WTC11 (cell line): ENCODE data around the gene HOXC4. TPM values are rescaled to one million over a fixed set of nuclear protein-coding genes. Genes with fewer than 3 reads are reported as not detected.

ENCODE experiments used
- ATAC-seq: fragments of 200-7000 bp; cut with Tn5 transposase; 2 replicates; pipeline ENCODE4 v1.10.0; 2021; ENCODE audit warnings: mild to moderate bottlenecking, moderate library complexity
- CTCF ChIA-PET: fragments of 300-600 bp; sonication (Branson Sonifier 250); formaldehyde crosslinking; loops from one replicate; lab custom pipeline; 2021; ENCODE audit warnings: antibody characterized with exemption; lab: Charles Lee
- POLR2A ChIA-PET: fragments of 350-600 bp; sonication (Branson Sonifier 250); formaldehyde crosslinking; loops from one replicate; lab custom pipeline; 2021; ENCODE audit warnings: antibody characterized with exemption; lab: Charles Lee
- DNase-seq: peaks from one replicate; pipeline ENCODE4 v3.0.0; 2021; ENCODE audit warnings: low spot score
- H3K27ac Mint-ChIP-seq: 2 replicates; pipeline ENCODE4 v1.8.0; 2021; ENCODE audit warnings: mixed read lengths
- H3K27me3 Mint-ChIP-seq: 2 replicates; pipeline ENCODE4 v1.8.0; 2021; ENCODE audit warnings: low read depth, mild to moderate bottlenecking, moderate library complexity, mixed read lengths
- H3K36me3 Mint-ChIP-seq: 2 replicates; pipeline ENCODE4 v1.8.0; 2021; ENCODE audit warnings: mixed read lengths
- H3K4me1 Mint-ChIP-seq: 2 replicates; pipeline ENCODE4 v1.8.0; 2022; ENCODE audit warnings: mixed read lengths
- H3K4me3 Mint-ChIP-seq: 2 replicates; pipeline ENCODE4 v1.8.0; 2021; ENCODE audit warnings: mild to moderate bottlenecking, moderate library complexity, mixed read lengths
- H3K9me3 Mint-ChIP-seq: 2 replicates; pipeline ENCODE4 v1.8.0; 2021; ENCODE audit warnings: mixed read lengths
- ATF1 ChIP-seq: sonication (generic); formaldehyde crosslinking; IDR thresholded peaks from 2 replicates; pipeline ENCODE4 v1.8.1; 2023; ENCODE audit warnings: mild to moderate bottlenecking, moderate library complexity, missing genetic modification reagents
- FOXJ3 ChIP-seq: sonication (generic); formaldehyde crosslinking; IDR thresholded peaks from 2 replicates; pipeline ENCODE4 v1.9.0; 2021; ENCODE audit warnings: missing genetic modification reagents, mild to moderate bottlenecking, borderline replicate concordance
- FOXK1 ChIP-seq: sonication (generic); formaldehyde crosslinking; IDR thresholded peaks from 2 replicates; pipeline ENCODE4 v1.8.0; 2022; ENCODE audit warnings: mild to moderate bottlenecking, moderate library complexity, missing genetic modification reagents
- GABPB1 ChIP-seq: sonication (generic); formaldehyde crosslinking; IDR thresholded peaks from 2 replicates; pipeline ENCODE4 v1.8.1; 2023; ENCODE audit warnings: mild to moderate bottlenecking, missing genetic modification reagents
- GRHL2 ChIP-seq: fragments of 250-450 bp; sonication (Bioruptor Pico); IDR thresholded peaks from 2 replicates; pipeline ENCODE4 v1.8.0; 2022; ENCODE audit warnings: mild to moderate bottlenecking, moderate library complexity; ENCODE audit not compliant: insufficient replicate concordance, severe bottlenecking
- MXD4 ChIP-seq: fragments of 250-450 bp; sonication (Bioruptor Pico); IDR thresholded peaks from 2 replicates; pipeline ENCODE4 v1.8.0; 2021; ENCODE audit warnings: mild to moderate bottlenecking, moderate library complexity, borderline replicate concordance
- MYBL2 ChIP-seq: sonication (generic); formaldehyde crosslinking; IDR thresholded peaks from 2 replicates; pipeline ENCODE4 v1.8.1; 2023; ENCODE audit warnings: mild to moderate bottlenecking, moderate library complexity, missing genetic modification reagents
- NFATC4 ChIP-seq: fragments of 250-450 bp; sonication (Bioruptor Pico); IDR thresholded peaks from 2 replicates; pipeline ENCODE4 v1.9.0; 2021; ENCODE audit warnings: mild to moderate bottlenecking
- NFE2L1 ChIP-seq: sonication (generic); formaldehyde crosslinking; IDR thresholded peaks from 2 replicates; pipeline ENCODE4 v1.8.1; 2023; ENCODE audit warnings: missing genetic modification reagents
- NFYB ChIP-seq: sonication (generic); formaldehyde crosslinking; conservative IDR thresholded peaks from 2 replicates; pipeline ENCODE4 v1.8.0; 2022; ENCODE audit warnings: low read depth, missing genetic modification reagents
- NR3C1 ChIP-seq: sonication (generic); formaldehyde crosslinking; conservative IDR thresholded peaks from 2 replicates; pipeline ENCODE4 v1.8.1; 2023; ENCODE audit warnings: low read depth, mild to moderate bottlenecking, missing genetic modification reagents
- TEAD1 ChIP-seq: sonication (generic); formaldehyde crosslinking; IDR thresholded peaks from 2 replicates; pipeline ENCODE4 v1.8.0; 2022; ENCODE audit warnings: mild to moderate bottlenecking, missing genetic modification reagents
- ZNF121 ChIP-seq: sonication (generic); formaldehyde crosslinking; IDR thresholded peaks from 2 replicates; pipeline ENCODE4 v1.8.0; 2023; ENCODE audit warnings: missing genetic modification reagents
- ZNF219 ChIP-seq: sonication (generic); formaldehyde crosslinking; IDR thresholded peaks from 2 replicates; pipeline ENCODE4 v1.8.0; 2023; ENCODE audit warnings: missing genetic modification reagents, mild to moderate bottlenecking, borderline replicate concordance
- ZNF423 ChIP-seq: fragments of 250-450 bp; sonication (Bioruptor Pico); IDR thresholded peaks from 2 replicates; pipeline ENCODE4 v2.1.2; 2022; ENCODE audit warnings: mild to moderate bottlenecking, moderate library complexity
- total RNA-seq: library from RNA; stranded (reverse); gene quantifications from 3 replicates; pipeline ENCODE4 v1.2.3, GENCODE V29; 2021
- TF ChIP-seq, protein P1 (sequence below): sonication (generic); formaldehyde crosslinking; IDR thresholded peaks from 2 replicates; pipeline ENCODE4 v1.8.1; 2022; ENCODE audit warnings: mild to moderate bottlenecking, missing genetic modification reagents, moderate library complexity, borderline replicate concordance
- TF ChIP-seq, protein P2 (sequence below): sonication (generic); formaldehyde crosslinking; conservative IDR thresholded peaks from 2 replicates; pipeline ENCODE4 v1.8.1; 2023; ENCODE audit warnings: mild to moderate bottlenecking, low read depth, missing genetic modification reagents, moderate library complexity
- TF ChIP-seq, protein P3 (sequence below): sonication (generic); formaldehyde crosslinking; IDR thresholded peaks from 2 replicates; pipeline ENCODE4 v1.8.0; 2023; ENCODE audit warnings: missing genetic modification reagents, mild to moderate bottlenecking, borderline replicate concordance
- TF ChIP-seq, protein P4 (sequence below): sonication (generic); formaldehyde crosslinking; conservative IDR thresholded peaks from 2 replicates; pipeline ENCODE4 v1.8.1; 2022; ENCODE audit warnings: mild to moderate bottlenecking, missing genetic modification reagents
- TF ChIP-seq, protein P5 (sequence below): fragments of 250-450 bp; sonication (Bioruptor Pico); IDR thresholded peaks from 2 replicates; pipeline ENCODE4 v1.9.0; 2021; ENCODE audit warnings: mild to moderate bottlenecking
- TF ChIP-seq, protein P6 (sequence below): sonication (generic); formaldehyde crosslinking; IDR thresholded peaks from 2 replicates; pipeline ENCODE4 v1.8.1; 2023; ENCODE audit warnings: mild to moderate bottlenecking, missing genetic modification reagents
- TF ChIP-seq, protein P7 (sequence below): sonication (generic); formaldehyde crosslinking; IDR thresholded peaks from 2 replicates; pipeline ENCODE4 v1.8.1; 2022; ENCODE audit warnings: low read depth, missing genetic modification reagents, borderline replicate concordance

Gene HOXC4
- total RNA-seq, 1 experiment from 2014 or later, result 0.46 TPM

DNA sequence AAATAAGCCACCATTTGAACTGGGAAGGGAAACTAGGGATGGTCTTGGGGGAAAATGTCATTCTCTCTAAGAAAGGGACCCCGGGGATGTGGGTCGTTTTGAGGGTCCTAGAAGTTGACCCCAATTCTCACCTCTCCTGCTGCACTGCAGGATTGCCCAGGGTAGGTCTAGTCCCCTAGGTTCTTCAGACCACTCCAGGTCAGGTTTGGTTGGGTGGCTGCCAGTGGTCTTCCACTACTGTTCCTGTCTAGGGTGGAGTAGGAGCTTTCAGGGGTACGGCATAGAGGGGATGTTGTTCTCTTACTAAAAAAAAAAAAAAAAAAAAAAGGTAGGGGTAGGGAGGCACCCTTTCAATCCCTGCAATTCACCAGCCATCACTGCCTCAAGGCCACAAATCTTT, 37.6 kb upstream of the HOXC4 start (continued):
- TF ChIP-seq, protein P1, sequence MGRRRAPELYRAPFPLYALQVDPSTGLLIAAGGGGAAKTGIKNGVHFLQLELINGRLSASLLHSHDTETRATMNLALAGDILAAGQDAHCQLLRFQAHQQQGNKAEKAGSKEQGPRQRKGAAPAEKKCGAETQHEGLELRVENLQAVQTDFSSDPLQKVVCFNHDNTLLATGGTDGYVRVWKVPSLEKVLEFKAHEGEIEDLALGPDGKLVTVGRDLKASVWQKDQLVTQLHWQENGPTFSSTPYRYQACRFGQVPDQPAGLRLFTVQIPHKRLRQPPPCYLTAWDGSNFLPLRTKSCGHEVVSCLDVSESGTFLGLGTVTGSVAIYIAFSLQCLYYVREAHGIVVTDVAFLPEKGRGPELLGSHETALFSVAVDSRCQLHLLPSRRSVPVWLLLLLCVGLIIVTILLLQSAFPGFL (CRISPR knock-in tag), result no peak
- TF ChIP-seq ZNF219 (CRISPR knock-in tag) (no peak), MYBL2 (CRISPR knock-in tag) (no peak), TEAD1 (CRISPR knock-in tag) (no peak), NFYB (CRISPR knock-in tag) (no peak), NFATC4 (CRISPR knock-in tag) (no peak), MXD4 (CRISPR knock-in tag) (no peak)

DNA sequence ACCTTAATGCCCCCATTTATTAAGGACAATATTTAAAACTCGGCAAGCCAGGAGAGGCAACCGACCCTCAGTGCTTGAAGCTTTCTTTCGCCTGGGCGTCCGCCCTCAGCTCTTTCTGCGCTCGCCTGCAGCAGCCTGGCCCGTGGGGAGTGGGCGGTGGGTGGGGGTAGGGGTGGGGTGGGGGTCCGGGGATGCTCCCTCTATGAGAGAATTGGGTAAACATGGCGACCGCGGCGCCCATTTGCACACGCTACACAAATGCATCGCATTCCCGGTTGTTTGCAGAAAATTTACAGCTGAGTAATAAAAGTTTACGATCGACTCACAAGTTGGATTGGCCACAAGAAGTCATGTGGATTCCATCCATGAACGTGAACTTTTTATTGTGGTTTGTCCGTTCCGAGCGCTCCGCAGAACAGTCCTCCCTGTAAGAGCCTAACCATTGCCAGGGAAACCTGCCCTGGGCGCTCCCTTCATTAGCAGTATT, 37.1 kb upstream of the HOXC4 start:
- Mint-ChIP-seq H3K4me3 (no peak overlapping the region), H3K4me1 (peaks cover 25% of the 10 kb centered on the region), H3K36me3 (no peaks in the 10 kb centered on the region; the same call in 1 of the 2 replicates), H3K9me3 (no peaks in the 10 kb centered on the region), H3K27ac (no peak overlapping the region), H3K27me3 (peaks cover 99% of the 10 kb centered on the region)
- ChIA-PET POLR2A (no interaction called here), CTCF (interaction anchor here (0.7 to 2.6 kb wide), 12 partner anchors 9 to 1767 kb away, joined by 3 to 40 read pairs (median 6); partner anchors contain the start of genes HOXC10, HOXC8 and HOXC9)
- no peak for ATAC-seq
- TF ChIP-seq ZNF423 (CRISPR knock-in tag), result no peak
- TF ChIP-seq, protein P2, sequence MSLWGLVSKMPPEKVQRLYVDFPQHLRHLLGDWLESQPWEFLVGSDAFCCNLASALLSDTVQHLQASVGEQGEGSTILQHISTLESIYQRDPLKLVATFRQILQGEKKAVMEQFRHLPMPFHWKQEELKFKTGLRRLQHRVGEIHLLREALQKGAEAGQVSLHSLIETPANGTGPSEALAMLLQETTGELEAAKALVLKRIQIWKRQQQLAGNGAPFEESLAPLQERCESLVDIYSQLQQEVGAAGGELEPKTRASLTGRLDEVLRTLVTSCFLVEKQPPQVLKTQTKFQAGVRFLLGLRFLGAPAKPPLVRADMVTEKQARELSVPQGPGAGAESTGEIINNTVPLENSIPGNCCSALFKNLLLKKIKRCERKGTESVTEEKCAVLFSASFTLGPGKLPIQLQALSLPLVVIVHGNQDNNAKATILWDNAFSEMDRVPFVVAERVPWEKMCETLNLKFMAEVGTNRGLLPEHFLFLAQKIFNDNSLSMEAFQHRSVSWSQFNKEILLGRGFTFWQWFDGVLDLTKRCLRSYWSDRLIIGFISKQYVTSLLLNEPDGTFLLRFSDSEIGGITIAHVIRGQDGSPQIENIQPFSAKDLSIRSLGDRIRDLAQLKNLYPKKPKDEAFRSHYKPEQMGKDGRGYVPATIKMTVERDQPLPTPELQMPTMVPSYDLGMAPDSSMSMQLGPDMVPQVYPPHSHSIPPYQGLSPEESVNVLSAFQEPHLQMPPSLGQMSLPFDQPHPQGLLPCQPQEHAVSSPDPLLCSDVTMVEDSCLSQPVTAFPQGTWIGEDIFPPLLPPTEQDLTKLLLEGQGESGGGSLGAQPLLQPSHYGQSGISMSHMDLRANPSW (CRISPR knock-in tag), result no peak
- no peak for TF ChIP-seq ATF1 (CRISPR knock-in tag)
- TF ChIP-seq, protein P3, sequence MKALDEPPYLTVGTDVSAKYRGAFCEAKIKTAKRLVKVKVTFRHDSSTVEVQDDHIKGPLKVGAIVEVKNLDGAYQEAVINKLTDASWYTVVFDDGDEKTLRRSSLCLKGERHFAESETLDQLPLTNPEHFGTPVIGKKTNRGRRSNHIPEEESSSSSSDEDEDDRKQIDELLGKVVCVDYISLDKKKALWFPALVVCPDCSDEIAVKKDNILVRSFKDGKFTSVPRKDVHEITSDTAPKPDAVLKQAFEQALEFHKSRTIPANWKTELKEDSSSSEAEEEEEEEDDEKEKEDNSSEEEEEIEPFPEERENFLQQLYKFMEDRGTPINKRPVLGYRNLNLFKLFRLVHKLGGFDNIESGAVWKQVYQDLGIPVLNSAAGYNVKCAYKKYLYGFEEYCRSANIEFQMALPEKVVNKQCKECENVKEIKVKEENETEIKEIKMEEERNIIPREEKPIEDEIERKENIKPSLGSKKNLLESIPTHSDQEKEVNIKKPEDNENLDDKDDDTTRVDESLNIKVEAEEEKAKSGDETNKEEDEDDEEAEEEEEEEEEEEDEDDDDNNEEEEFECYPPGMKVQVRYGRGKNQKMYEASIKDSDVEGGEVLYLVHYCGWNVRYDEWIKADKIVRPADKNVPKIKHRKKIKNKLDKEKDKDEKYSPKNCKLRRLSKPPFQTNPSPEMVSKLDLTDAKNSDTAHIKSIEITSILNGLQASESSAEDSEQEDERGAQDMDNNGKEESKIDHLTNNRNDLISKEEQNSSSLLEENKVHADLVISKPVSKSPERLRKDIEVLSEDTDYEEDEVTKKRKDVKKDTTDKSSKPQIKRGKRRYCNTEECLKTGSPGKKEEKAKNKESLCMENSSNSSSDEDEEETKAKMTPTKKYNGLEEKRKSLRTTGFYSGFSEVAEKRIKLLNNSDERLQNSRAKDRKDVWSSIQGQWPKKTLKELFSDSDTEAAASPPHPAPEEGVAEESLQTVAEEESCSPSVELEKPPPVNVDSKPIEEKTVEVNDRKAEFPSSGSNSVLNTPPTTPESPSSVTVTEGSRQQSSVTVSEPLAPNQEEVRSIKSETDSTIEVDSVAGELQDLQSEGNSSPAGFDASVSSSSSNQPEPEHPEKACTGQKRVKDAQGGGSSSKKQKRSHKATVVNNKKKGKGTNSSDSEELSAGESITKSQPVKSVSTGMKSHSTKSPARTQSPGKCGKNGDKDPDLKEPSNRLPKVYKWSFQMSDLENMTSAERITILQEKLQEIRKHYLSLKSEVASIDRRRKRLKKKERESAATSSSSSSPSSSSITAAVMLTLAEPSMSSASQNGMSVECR, result no peak
- TF ChIP-seq NFE2L1 (CRISPR knock-in tag), result no peak
- TF ChIP-seq, protein P4, sequence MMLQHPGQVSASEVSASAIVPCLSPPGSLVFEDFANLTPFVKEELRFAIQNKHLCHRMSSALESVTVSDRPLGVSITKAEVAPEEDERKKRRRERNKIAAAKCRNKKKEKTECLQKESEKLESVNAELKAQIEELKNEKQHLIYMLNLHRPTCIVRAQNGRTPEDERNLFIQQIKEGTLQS (CRISPR knock-in tag), result no peak
- TF ChIP-seq FOXK1 (CRISPR knock-in tag), result no peak
- TF ChIP-seq NR3C1, result no peak
- TF ChIP-seq FOXJ3, result no peak
- no peak for TF ChIP-seq ZNF121 (CRISPR knock-in tag)
- TF ChIP-seq GRHL2 (CRISPR knock-in tag), result no peak
- TF ChIP-seq, protein P5, sequence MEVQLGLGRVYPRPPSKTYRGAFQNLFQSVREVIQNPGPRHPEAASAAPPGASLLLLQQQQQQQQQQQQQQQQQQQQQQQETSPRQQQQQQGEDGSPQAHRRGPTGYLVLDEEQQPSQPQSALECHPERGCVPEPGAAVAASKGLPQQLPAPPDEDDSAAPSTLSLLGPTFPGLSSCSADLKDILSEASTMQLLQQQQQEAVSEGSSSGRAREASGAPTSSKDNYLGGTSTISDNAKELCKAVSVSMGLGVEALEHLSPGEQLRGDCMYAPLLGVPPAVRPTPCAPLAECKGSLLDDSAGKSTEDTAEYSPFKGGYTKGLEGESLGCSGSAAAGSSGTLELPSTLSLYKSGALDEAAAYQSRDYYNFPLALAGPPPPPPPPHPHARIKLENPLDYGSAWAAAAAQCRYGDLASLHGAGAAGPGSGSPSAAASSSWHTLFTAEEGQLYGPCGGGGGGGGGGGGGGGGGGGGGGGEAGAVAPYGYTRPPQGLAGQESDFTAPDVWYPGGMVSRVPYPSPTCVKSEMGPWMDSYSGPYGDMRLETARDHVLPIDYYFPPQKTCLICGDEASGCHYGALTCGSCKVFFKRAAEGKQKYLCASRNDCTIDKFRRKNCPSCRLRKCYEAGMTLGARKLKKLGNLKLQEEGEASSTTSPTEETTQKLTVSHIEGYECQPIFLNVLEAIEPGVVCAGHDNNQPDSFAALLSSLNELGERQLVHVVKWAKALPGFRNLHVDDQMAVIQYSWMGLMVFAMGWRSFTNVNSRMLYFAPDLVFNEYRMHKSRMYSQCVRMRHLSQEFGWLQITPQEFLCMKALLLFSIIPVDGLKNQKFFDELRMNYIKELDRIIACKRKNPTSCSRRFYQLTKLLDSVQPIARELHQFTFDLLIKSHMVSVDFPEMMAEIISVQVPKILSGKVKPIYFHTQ (CRISPR knock-in tag), result no peak
- TF ChIP-seq GABPB1 (CRISPR knock-in tag), result no peak
- TF ChIP-seq, protein P6, sequence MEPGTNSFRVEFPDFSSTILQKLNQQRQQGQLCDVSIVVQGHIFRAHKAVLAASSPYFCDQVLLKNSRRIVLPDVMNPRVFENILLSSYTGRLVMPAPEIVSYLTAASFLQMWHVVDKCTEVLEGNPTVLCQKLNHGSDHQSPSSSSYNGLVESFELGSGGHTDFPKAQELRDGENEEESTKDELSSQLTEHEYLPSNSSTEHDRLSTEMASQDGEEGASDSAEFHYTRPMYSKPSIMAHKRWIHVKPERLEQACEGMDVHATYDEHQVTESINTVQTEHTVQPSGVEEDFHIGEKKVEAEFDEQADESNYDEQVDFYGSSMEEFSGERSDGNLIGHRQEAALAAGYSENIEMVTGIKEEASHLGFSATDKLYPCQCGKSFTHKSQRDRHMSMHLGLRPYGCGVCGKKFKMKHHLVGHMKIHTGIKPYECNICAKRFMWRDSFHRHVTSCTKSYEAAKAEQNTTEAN (CRISPR knock-in tag), result no peak
- TF ChIP-seq, protein P7, sequence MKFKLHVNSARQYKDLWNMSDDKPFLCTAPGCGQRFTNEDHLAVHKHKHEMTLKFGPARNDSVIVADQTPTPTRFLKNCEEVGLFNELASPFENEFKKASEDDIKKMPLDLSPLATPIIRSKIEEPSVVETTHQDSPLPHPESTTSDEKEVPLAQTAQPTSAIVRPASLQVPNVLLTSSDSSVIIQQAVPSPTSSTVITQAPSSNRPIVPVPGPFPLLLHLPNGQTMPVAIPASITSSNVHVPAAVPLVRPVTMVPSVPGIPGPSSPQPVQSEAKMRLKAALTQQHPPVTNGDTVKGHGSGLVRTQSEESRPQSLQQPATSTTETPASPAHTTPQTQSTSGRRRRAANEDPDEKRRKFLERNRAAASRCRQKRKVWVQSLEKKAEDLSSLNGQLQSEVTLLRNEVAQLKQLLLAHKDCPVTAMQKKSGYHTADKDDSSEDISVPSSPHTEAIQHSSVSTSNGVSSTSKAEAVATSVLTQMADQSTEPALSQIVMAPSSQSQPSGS (CRISPR knock-in tag), result no peak
- no peak for DNase-seq
